K562 (cell line): ENCODE measurements around the gene CLTB. TPM values are rescaled to one million over a fixed set of nuclear protein-coding genes. Genes with fewer than 3 reads are reported as not detected.

Source experiments
- ATAC-seq: fragments of 200-7000 bp; cut with Tn5 transposase; 3 replicates; pipeline ENCODE4 v1.9.1; 2020; ENCODE audit warnings: moderate library complexity
- BruUV-seq: library from RNA; stranded (reverse); fragments of 400-500 nt; replicated peaks from 2 replicates; lab custom pipeline; 2021; lab: Mats Ljungman, UMichigan
- CTCF ChIA-PET: fragments of 300-600 bp; formaldehyde crosslinking; extraction: SDS; loops from one replicate; lab custom pipeline; 2021; ENCODE audit warnings: low intra/inter-chr PET ratio; lab: Yijun Ruan, JAX
- POLR2A ChIA-PET: fragments of 300-600, 350-650 bp; sonication (Branson Sonifier 250); formaldehyde crosslinking; extraction: SDS; loops from one replicate; lab custom pipeline; 2021; ENCODE audit warnings: antibody characterized with exemption, inconsistent platforms; lab: Yijun Ruan, JAX
- DNase-seq, 4 experiments: peaks; one replicate each; pipeline versions ENCODE4 v3.0.0 to v3.0.0-alpha.2; 2011 to 2018; ENCODE audit warnings: low spot score in 3 of 4, mixed read lengths in 3 of 4; ENCODE audit errors: extremely low read depth in 1 of 4
- FAIRE-seq: peaks from 2 replicates; lab custom pipeline; 2011; peaks lifted over from hg19 to GRCh38; lab: Jason Lieb, UNC
- H2AFZ ChIP-seq: 2 replicates; pipeline ENCODE4 v1.6.0; 2011; ENCODE audit warnings: low read depth, low read length, control low read depth, inconsistent platforms
- H3K27ac ChIP-seq: fragments of 200-600 bp; 3 replicates; pipeline ENCODE4 v1.8.0; 2011; ENCODE audit warnings: low read depth, mild to moderate bottlenecking, control low read depth, inconsistent platforms, low read length, moderate library complexity, mixed read lengths; ENCODE audit errors: extremely low read depth
- H3K27me3 ChIP-seq, 2 experiments: fragments of 300-600 bp in 1 of 2; 2 replicates in 1 of 2; 3 replicates in 1 of 2; pipeline versions ENCODE4 v1.6.0 to v1.8.0; 2011; ENCODE audit warnings: inconsistent platforms in 2 of 2, low read length in 2 of 2, mild to moderate bottlenecking in 1 of 2, mixed read lengths in 1 of 2, moderate library complexity in 1 of 2; ENCODE audit not compliant: control insufficient read depth in 2 of 2, insufficient read depth in 2 of 2
- H3K36me3 ChIP-seq: fragments of 300-600 bp; 3 replicates; pipeline ENCODE4 v1.8.0; 2011; ENCODE audit warnings: mild to moderate bottlenecking, low read length, inconsistent platforms; ENCODE audit not compliant: control insufficient read depth, insufficient read depth
- H3K4me1 ChIP-seq, 2 experiments: fragments of 200-600 bp in 1 of 2; replicated peaks in 1 of 2; 2 replicates in 1 of 2; 3 replicates in 1 of 2; pipeline versions ENCODE4 v1.5.1 to v1.8.0; 2011; ENCODE audit warnings: inconsistent platforms in 2 of 2, low read length in 2 of 2, mild to moderate bottlenecking in 1 of 2, mixed read lengths in 1 of 2, moderate library complexity in 1 of 2; ENCODE audit not compliant: control insufficient read depth in 2 of 2, insufficient read depth in 2 of 2
- H3K4me2 ChIP-seq: 2 replicates; pipeline ENCODE4 v1.6.1; 2011; ENCODE audit warnings: low read length, control low read depth, inconsistent platforms, mixed read lengths; ENCODE audit not compliant: insufficient read depth
- H3K4me3 ChIP-seq: fragments of 200-600 bp; sonication (generic), shearing (Covaris generic); 2 replicates; pipeline ENCODE4 v1.5.1; 2016; ENCODE audit warnings: control low read depth, inconsistent platforms
- H3K79me2 ChIP-seq: fragments of 200-600 bp; 3 replicates; pipeline ENCODE4 v1.8.0; 2011; ENCODE audit warnings: low read length, inconsistent platforms; ENCODE audit not compliant: control insufficient read depth, insufficient read depth
- H3K9ac ChIP-seq, 2 experiments: 2 replicates each; pipeline versions ENCODE4 v1.6.0 to v1.6.1; 2011; ENCODE audit warnings: low read depth in 2 of 2, low read length in 2 of 2, control low read depth in 1 of 2, inconsistent platforms in 1 of 2, mild to moderate bottlenecking in 1 of 2, mixed read lengths in 1 of 2; ENCODE audit not compliant: insufficient read depth in 1 of 2
- H3K9me1 ChIP-seq: one replicate; pipeline ENCODE4 v1.6.0; 2011; ENCODE audit warnings: inconsistent platforms, mild to moderate bottlenecking, low read length, moderate library complexity; ENCODE audit not compliant: control insufficient read depth, insufficient read depth
- H3K9me3 ChIP-seq: replicated peaks from 2 replicates; pipeline ENCODE4 v1.5.1; 2011; ENCODE audit warnings: low read depth, low read length, inconsistent platforms; ENCODE audit not compliant: control insufficient read depth, insufficient read depth
- H4K20me1 ChIP-seq: replicated peaks from 2 replicates; pipeline ENCODE4 v1.6.1; 2011; ENCODE audit warnings: low read length, inconsistent platforms, mixed read lengths; ENCODE audit not compliant: control insufficient read depth, insufficient read depth
- ATF6 ChIP-seq: sonication (generic); formaldehyde crosslinking; IDR thresholded peaks from 2 replicates; pipeline ENCODE4 v1.4.0; 2020; ENCODE audit warnings: mild to moderate bottlenecking, missing genetic modification reagents
- DACH1 ChIP-seq: fragments of 450-650 bp; IDR thresholded peaks from 2 replicates; pipeline ENCODE4 v1.6.1; 2018; ENCODE audit not compliant: partially characterized antibody
- ZNF165 ChIP-seq: fragments of 250-450 bp; sonication (Bioruptor Pico); IDR thresholded peaks from 2 replicates; pipeline ENCODE4 v1.4.0; 2020; ENCODE audit warnings: borderline replicate concordance
- ZNF23 ChIP-seq: fragments of 250-450 bp; sonication (Bioruptor Pico); IDR thresholded peaks from 2 replicates; pipeline ENCODE4 v1.4.0; 2020; ENCODE audit warnings: mild to moderate bottlenecking
- ZNF384 ChIP-seq: IDR thresholded peaks from 2 replicates; pipeline ENCODE4 v1.6.1; 2012; ENCODE audit warnings: low read depth, low read length, improper control_type of control experiment
- ZNF408 ChIP-seq: fragments of 250-450 bp; sonication (Bioruptor Pico); IDR thresholded peaks from 2 replicates; pipeline ENCODE4 v1.4.0; 2020; ENCODE audit warnings: low read depth, mild to moderate bottlenecking, moderate library complexity
- ZNF639 ChIP-seq, 2 experiments: fragments of 200-800 bp in 1 of 2; sonication (Bioruptor generic) in 1 of 2; sonication (generic) in 1 of 2; formaldehyde crosslinking in 1 of 2; IDR thresholded peaks in 1 of 2; conservative IDR thresholded peaks in 1 of 2; 2 replicates each; pipeline versions ENCODE4 v1.5.0 to v1.6.1; 2016 to 2020; ENCODE audit warnings: missing compliant biosample characterization in 1 of 2, missing genetic modification characterization in 1 of 2, missing genetic modification reagents in 1 of 2
- WGBS: fragments of 100-300 bp; shearing (Covaris generic); methylation state at CpG from one replicate; pipeline ENCODE4 v1.1.6; 2016; ENCODE audit warnings: low coverage, mixed read lengths; ENCODE audit not compliant: insufficient coverage; ENCODE audit errors: missing lambda C conversion rate; 5-methylcytosine and 5-hydroxymethylcytosine counted together
- in situ Hi-C: fragments of 300-500 bp; cut with MboI; formaldehyde crosslinking; loops from 4 replicates; pipeline ENCODE4 v1.15.0; 2018; ENCODE audit warnings: inconsistent platforms, mixed read lengths
- intact Hi-C: fragments of 100-400 bp; cut with micrococcal nuclease; formaldehyde crosslinking; loops from 2 replicates; pipeline ENCODE4 v1.14.2; 2022
- polyA plus RNA-seq, 8 experiments: library from polyadenylated mRNA; depleted of rRNA in 4 of 8; stranded (reverse) in 5 of 8; unstranded in 3 of 8; fragments of >200 nt; fragmentation: Nextera tagmentation in 2 of 8; fragmentation: Illumina TruSeq in 1 of 8; extraction: Ambion mirVana in 2 of 8; extraction: Trizol in 1 of 8; gene quantifications; 2 replicates each; pipeline versions ENCODE4 v1.2.1 to v1.2.3, GENCODE V29; 2011 to 2014; ENCODE audit warnings: inconsistent platforms in 1 of 8, missing spikeins in 1 of 8
- total RNA-seq, 7 experiments: library from RNA; depleted of rRNA in 6 of 7; stranded (reverse); fragments of >200 nt in 6 of 7; fragmentation: Illumina TruSeq in 2 of 7; extraction: Trizol in 2 of 7; gene quantifications; 2 replicates each; pipeline versions ENCODE4 v1.2.1 to v1.2.3, GENCODE V29; 2011 to 2021; ENCODE audit warnings: low replicate concordance in 1 of 7

CLTB gene
- total and polyA plus RNA-seq, 9 of the 15 experiments (the other 6 are each of a cell fraction or from before 2014, with no cell fraction given), result 1.8 to 117 (median 39.0) TPM

- in situ Hi-C loops, result no loop called here
- Histone ChIP-seq H3K9me3 (no peaks in the 10 kb centered on the region), H4K20me1 (no peaks in the 10 kb centered on the region; the same call in 1 of the 2 replicates), H3K9ac (no peak overlapping the region), H2AFZ (no peak overlapping the region), H3K79me2 (peaks cover 73% of the 10 kb centered on the region), H3K9me1 (no peaks in the 10 kb centered on the region), H3K36me3 (peaks cover 43% of the 10 kb centered on the region), H3K4me1 (peaks cover 0 to 4% of the 10 kb centered on the region in 2 experiments; a peak in 1 of 5 replicates), H3K27me3 (no peaks in the 10 kb centered on the region), H3K4me2 (no peak overlapping the region), H3K4me3 (no peak overlapping the region), H3K27ac (no peak overlapping the region)
- POLR2A ChIA-PET, result interaction anchor here (0.6 kb wide), 1 partner anchor 11 kb away, joined by 3 read pairs; no protein-coding TSS in a partner anchor
- CTCF ChIA-PET, result no interaction called here
- DNase-seq, result no peak
- FAIRE-seq, result no peak
- intact Hi-C loops, result no loop called here
- ATAC-seq, result no peak; the same call in 2 of the 3 replicates
- WGBS, result 96% methylated on average over 4 of the region's 4 CpGs
- BruUV-seq, result no TSS peak
- no peak for TF ChIP-seq ZNF165
- no peak for TF ChIP-seq DACH1
- no peak for TF ChIP-seq ATF6 (CRISPR knock-in tag)
- no peak for TF ChIP-seq ZNF384
- TF ChIP-seq ZNF639 (CRISPR knock-in tag; conservative IDR thresholded peaks at IDR 0.05 in 1 of 2, IDR thresholded peaks at IDR 0.05 in 1 of 2), result no peak
- no peak for TF ChIP-seq ZNF408
- TF ChIP-seq ZNF23 (CRISPR knock-in tag), result no peak
Observed at GRCh38 chr5:176454724-176455394, 38.5 kb upstream of the CLTB start.
